GM18508 (cell line): ENCODE data around the gene KDM7A.

ENCODE experiments used
- ATAC-seq: cut with Tn5 transposase; IDR thresholded peaks from one replicate; pipeline ENCODE4 v1.9.1; 2021; ENCODE audit warnings: moderate number of reproducible peaks; ENCODE audit not compliant: insufficient read depth, unreplicated experiment

The KDM7A gene

GRCh38 chr7:140036224-140036962 is 140.4 kb downstream of the KDM7A start:
- ATAC-seq, result no peak

- no peak for ATAC-seq
Observed at GRCh38 chr7:140035400-140036223, 141.2 kb downstream of the KDM7A start.
